ENCODE data around the gene SRD5A3. TPM values are rescaled to one million over a fixed set of nuclear protein-coding genes. Genes with fewer than 3 reads are reported as not detected.

Gene SRD5A3
- total and polyA plus RNA-seq, 10 of the 15 experiments (the other 5 are each of a cell fraction or from before 2014, with no cell fraction given): 1.6 to 20.4 (median 6.1) TPM

GRCh38 chr4:55345980-55346850, at the start of gene SRD5A3 (continued):
- peak; percentile 94 for TF ChIP-seq GATAD2B (conservative IDR thresholded peaks at IDR 0.05; ENCODE audit: low read depth)
- peak; percentile 77 to 86 (median 84) for TF ChIP-seq CTCF (IDR thresholded peaks at IDR 0.05 in 2 of 3, conservative IDR thresholded peaks at IDR 0.05 in 1 of 3; ENCODE audit: control insufficient read depth in 2 of 3, extremely low read depth in 1 of 3, insufficient read depth in 1 of 3, low read depth in 3 of 3, low read length in 3 of 3)
- TF ChIP-seq TCF12 (IDR thresholded peaks at IDR 0.05; ENCODE audit: low read depth, low read length): 0 out of 2 replicates have a peak, but pooled peaks have one; percentile 27
- peak; percentile 87 for TF ChIP-seq POLR2A (IDR thresholded peaks at IDR 0.05; ENCODE audit: low read depth, low read length)
- TF ChIP-seq ZSCAN29 (IDR thresholded peaks at IDR 0.05): no peak
- no peak for TF ChIP-seq RFX5 (IDR thresholded peaks at IDR 0.05; ENCODE audit: low read depth, low read length)
- TF ChIP-seq PAX8 (IDR thresholded peaks at IDR 0.05): no peak
- peak; percentile 58 for TF ChIP-seq YY1 (IDR thresholded peaks at IDR 0.05; ENCODE audit: low read depth, low read length)
- TF ChIP-seq EP300 (IDR thresholded peaks at IDR 0.05; ENCODE audit: borderline replicate concordance in 1 of 2, control insufficient read depth in 1 of 2, low read depth in 2 of 2, low read length in 2 of 2): no peak
- no peak for TF ChIP-seq SKIL (IDR thresholded peaks at IDR 0.05; ENCODE audit: low read depth, poor library complexity, severe bottlenecking)
- TF ChIP-seq MAX (IDR thresholded peaks at IDR 0.05; ENCODE audit: low read depth, low read length): peak; percentile 26; the same call in 1 of the 2 replicates
- peak; percentile 69 for TF ChIP-seq RUNX3 (IDR thresholded peaks at IDR 0.05; ENCODE audit: low read length)
- no peak for TF ChIP-seq KAT2A (conservative IDR thresholded peaks at IDR 0.05; ENCODE audit: control insufficient read depth, low read depth, low read length)
- no peak for TF ChIP-seq NFYB (IDR thresholded peaks at IDR 0.05; ENCODE audit: insufficient read depth, low read depth, low read length)
- TF ChIP-seq NR2C1 (IDR thresholded peaks at IDR 0.05): no peak

Measured in GM12878 (cell line).